ENCODE measurements around the gene COL6A5.

GRCh38 chr3:130310109-130310508 is 35.4 kb upstream of the COL6A5 start:
- TF ChIP-seq CTCF (conservative IDR thresholded peaks at IDR 0.05) (no peak), EZH2 (IDR thresholded peaks at IDR 0.05; ENCODE audit: low read depth) (no peak)

Data from PC-9 (cell line).